H1 (cell line): Measurements from ENCODE around the gene OR52E8. TPM values are rescaled to one million over a fixed set of nuclear protein-coding genes. Genes with fewer than 3 reads are reported as not detected.

ENCODE experiments used
- CTCF ChIA-PET: fragments of 300-600 bp; sonication (Branson Sonifier 250); formaldehyde crosslinking; loops from one replicate; lab custom pipeline; 2021; ENCODE audit not compliant: partially characterized antibody; lab: Charles Lee
- POLR2A ChIA-PET: fragments of 300-600 bp; sonication (Branson Sonifier 250); formaldehyde crosslinking; loops from one replicate; lab custom pipeline; 2021; ENCODE audit warnings: inconsistent platforms; ENCODE audit not compliant: partially characterized antibody; lab: Charles Lee
- DNase-seq, 2 experiments: peaks; one replicate each; pipeline versions ENCODE4 v3.0.0 to v3.0.0-alpha.2; 2010 to 2022; ENCODE audit warnings: low spot score in 2 of 2, low read depth in 1 of 2, mixed read lengths in 1 of 2
- FAIRE-seq: peaks from 2 replicates; lab custom pipeline; 2011; peaks lifted over from hg19 to GRCh38; lab: Jason Lieb, UNC
- H2AFZ ChIP-seq: 2 replicates; pipeline ENCODE4 v1.8.1; 2012; ENCODE audit warnings: low read length, inconsistent platforms
- H2AK5ac ChIP-seq: 2 replicates; pipeline ENCODE4 v1.6.1; 2013; ENCODE audit warnings: low read depth, low read length
- H2BK120ac ChIP-seq: replicated peaks from 2 replicates; pipeline ENCODE3; 2013; ENCODE audit warnings: low read depth, low read length, inconsistent platforms
- H2BK12ac ChIP-seq: 2 replicates; pipeline ENCODE4 v1.6.1; 2013; ENCODE audit warnings: low read depth, low read length
- H2BK15ac ChIP-seq: 2 replicates; pipeline ENCODE4 v1.6.1; 2013; ENCODE audit warnings: low read length
- H2BK20ac ChIP-seq: 2 replicates; pipeline ENCODE4 v1.6.1; 2013; ENCODE audit warnings: low read length
- H2BK5ac ChIP-seq: 2 replicates; pipeline ENCODE4 v1.6.1; 2013; ENCODE audit warnings: low read depth, low read length
- H3K14ac ChIP-seq: 2 replicates; pipeline ENCODE4 v1.6.1; 2013; ENCODE audit warnings: inconsistent platforms; ENCODE audit not compliant: insufficient read length
- H3K18ac ChIP-seq: 2 replicates; pipeline ENCODE4 v1.6.1; 2013; ENCODE audit warnings: low read length; ENCODE audit errors: extremely low read depth
- H3K23ac ChIP-seq: 2 replicates; pipeline ENCODE4 v1.6.1; 2013; ENCODE audit warnings: inconsistent platforms; ENCODE audit not compliant: insufficient read length
- H3K23me2 ChIP-seq: 2 replicates; pipeline ENCODE4 v1.6.1; 2013; ENCODE audit warnings: low read depth, low read length
- H3K27ac ChIP-seq: 2 replicates; pipeline ENCODE4 v1.6.1; 2011; ENCODE audit warnings: low read depth, low read length, inconsistent platforms
- H3K27me3 ChIP-seq, 4 experiments: replicated peaks in 1 of 4; 1 replicate in 1 of 4; 2 replicates in 3 of 4; pipeline versions ENCODE4 v1.6.1 to v1.8.1; 2011 to 2013; ENCODE audit warnings: low read length in 3 of 4, mild to moderate bottlenecking in 3 of 4, inconsistent platforms in 2 of 4, mixed read lengths in 2 of 4, moderate library complexity in 1 of 4; ENCODE audit not compliant: control insufficient read depth in 3 of 4, insufficient read depth in 3 of 4; ENCODE audit errors: extremely low read depth in 1 of 4
- H3K36me3 ChIP-seq, 4 experiments: 2 replicates each; pipeline versions ENCODE4 v1.6.1 to v1.8.1; 2011 to 2013; ENCODE audit warnings: mild to moderate bottlenecking in 4 of 4, low read length in 3 of 4, moderate library complexity in 2 of 4, control low read depth in 1 of 4, inconsistent platforms in 1 of 4; ENCODE audit not compliant: insufficient read depth in 4 of 4, control insufficient read depth in 2 of 4
- H3K4ac ChIP-seq: replicated peaks from 2 replicates; pipeline ENCODE3; 2013; ENCODE audit warnings: low read length, low read depth, mixed read lengths, inconsistent platforms; ENCODE audit not compliant: insufficient read length
- H3K4me1 ChIP-seq, 4 experiments: replicated peaks in 1 of 4; 1 replicate in 1 of 4; 2 replicates in 3 of 4; pipeline versions ENCODE4 v1.6.1 to v1.8.1; 2011 to 2013; ENCODE audit warnings: low read length in 3 of 4, inconsistent platforms in 2 of 4, mixed read lengths in 1 of 4; ENCODE audit not compliant: insufficient read depth in 4 of 4, control insufficient read depth in 3 of 4
- H3K4me2 ChIP-seq, 2 experiments: 2 replicates each; pipeline versions ENCODE4 v1.6.1 to v1.8.1; 2011 to 2013; ENCODE audit warnings: low read depth in 2 of 2, low read length in 2 of 2, control low read depth in 1 of 2, inconsistent platforms in 1 of 2, mild to moderate bottlenecking in 1 of 2; ENCODE audit not compliant: insufficient read depth in 1 of 2
- H3K4me3 ChIP-seq, 4 experiments: fragments of 200-600, 300-600 bp in 1 of 4; sonication (generic), shearing (Covaris generic), sonication (Bioruptor Twin) in 1 of 4; 2 replicates each; pipeline versions ENCODE4 v1.5.1 to v1.8.1; 2011 to 2016; ENCODE audit warnings: low read length in 4 of 4, low read depth in 3 of 4, control low read depth in 2 of 4, inconsistent platforms in 2 of 4, mild to moderate bottlenecking in 2 of 4, mixed read lengths in 1 of 4, moderate library complexity in 1 of 4; ENCODE audit not compliant: insufficient read depth in 2 of 4; ENCODE audit errors: extremely low read depth in 1 of 4
- H3K56ac ChIP-seq: replicated peaks from 2 replicates; pipeline ENCODE3; 2013; ENCODE audit warnings: low read depth, mild to moderate bottlenecking, mixed read lengths, low read length, inconsistent platforms; ENCODE audit not compliant: insufficient read length
- H3K79me1 ChIP-seq: 2 replicates; pipeline ENCODE4 v1.6.1; 2013; ENCODE audit warnings: low read depth, low read length, control low read depth
- H3K79me2 ChIP-seq, 2 experiments: 2 replicates each; pipeline versions ENCODE4 v1.6.1 to v1.8.1; 2012 to 2013; ENCODE audit warnings: low read length in 2 of 2, mild to moderate bottlenecking in 2 of 2, inconsistent platforms in 1 of 2; ENCODE audit not compliant: insufficient read depth in 2 of 2, control insufficient read depth in 1 of 2
- H3K9ac ChIP-seq, 4 experiments: replicated peaks in 1 of 4; 1 replicate in 1 of 4; 2 replicates in 3 of 4; pipeline versions ENCODE4 v1.6.1 to v1.8.1; 2011 to 2013; ENCODE audit warnings: low read depth in 3 of 4, low read length in 3 of 4, control low read depth in 2 of 4, mild to moderate bottlenecking in 2 of 4, moderate library complexity in 2 of 4, inconsistent platforms in 1 of 4; ENCODE audit errors: extremely low read depth in 1 of 4
- H3K9me3 ChIP-seq, 2 experiments: 2 replicates each; pipeline versions ENCODE4 v1.6.1 to v1.8.1; 2012 to 2013; ENCODE audit warnings: mild to moderate bottlenecking in 2 of 2, moderate library complexity in 2 of 2, control low read depth in 1 of 2, inconsistent platforms in 1 of 2, low read depth in 1 of 2, low read length in 1 of 2, mixed read lengths in 1 of 2; ENCODE audit not compliant: insufficient read depth in 2 of 2
- H4K20me1 ChIP-seq, 2 experiments: replicated peaks in 1 of 2; 2 replicates each; pipeline versions ENCODE3 to v1.8.1; 2011 to 2013; ENCODE audit warnings: inconsistent platforms in 2 of 2, low read length in 2 of 2, mild to moderate bottlenecking in 1 of 2; ENCODE audit not compliant: insufficient read depth in 2 of 2, control insufficient read depth in 1 of 2
- H4K5ac ChIP-seq: 2 replicates; pipeline ENCODE4 v1.6.1; 2013; ENCODE audit warnings: low read length, low read depth, mixed read lengths, inconsistent platforms; ENCODE audit not compliant: insufficient read length
- H4K8ac ChIP-seq: 2 replicates; pipeline ENCODE4 v1.8.0; 2013; ENCODE audit warnings: mild to moderate bottlenecking, moderate library complexity, low read length, inconsistent platforms; ENCODE audit not compliant: insufficient read depth; ENCODE audit errors: extremely low read depth
- H4K91ac ChIP-seq: replicated peaks from 2 replicates; pipeline ENCODE3; 2013; ENCODE audit warnings: low read length, mixed read lengths, inconsistent platforms; ENCODE audit not compliant: insufficient read length
- ATF2 ChIP-seq: IDR thresholded peaks from 2 replicates; pipeline ENCODE4 v1.6.1; 2012; ENCODE audit warnings: low read length, inconsistent platforms
- CHD1 ChIP-seq: IDR thresholded peaks from 2 replicates; pipeline ENCODE4 v1.6.1; 2012; ENCODE audit warnings: low read depth, low read length, improper control_type of control experiment
- E2F6 ChIP-seq: IDR thresholded peaks from 2 replicates; pipeline ENCODE4 v1.6.1; 2012; ENCODE audit warnings: inconsistent platforms
- EGR1 ChIP-seq: IDR thresholded peaks from 2 replicates; pipeline ENCODE4 v1.6.1; 2011; ENCODE audit warnings: low read depth, low read length, borderline replicate concordance
- KDM1A ChIP-seq: fragments of 200-600, 300-600 bp; sonication (generic); IDR thresholded peaks from 2 replicates; pipeline ENCODE4 v1.7.1; 2016; ENCODE audit warnings: mild to moderate bottlenecking, low read length, borderline replicate concordance
- KDM5A ChIP-seq: fragments of 200-600 bp; IDR thresholded peaks from 2 replicates; pipeline ENCODE4 v1.7.1; 2012; ENCODE audit warnings: mild to moderate bottlenecking, low read length, inconsistent platforms, mixed read lengths
- SIN3A ChIP-seq, 2 experiments: IDR thresholded peaks in 1 of 2; conservative IDR thresholded peaks in 1 of 2; 2 replicates each; pipeline ENCODE4 v1.6.1; 2011 to 2012; ENCODE audit warnings: low read length in 2 of 2, improper control_type of control experiment in 1 of 2, low read depth in 1 of 2, mild to moderate bottlenecking in 1 of 2
- SP2 ChIP-seq: IDR thresholded peaks from 2 replicates; pipeline ENCODE4 v1.6.1; 2012; ENCODE audit warnings: mild to moderate bottlenecking, low read length, inconsistent platforms
- WGBS, 2 experiments: shearing (Covaris generic) in 1 of 2; methylation state at CpG; one replicate each; pipeline versions ENCODE4 v1.1.6 to v1.1.7; 2013 to 2015; ENCODE audit warnings: low lambda C conversion rate in 2 of 2, mixed read lengths in 2 of 2, inconsistent platforms in 1 of 2, low coverage in 1 of 2, missing lambda C conversion rate in 1 of 2; ENCODE audit not compliant: insufficient replicate concordance in 2 of 2, insufficient coverage in 1 of 2, insufficient read length in 1 of 2; ENCODE audit errors: extremely low coverage in 1 of 2, missing lambda C conversion rate in 1 of 2; 5-methylcytosine and 5-hydroxymethylcytosine counted together
- polyA plus RNA-seq, 7 experiments: library from polyadenylated mRNA; depleted of rRNA in 3 of 7; stranded (reverse) in 5 of 7; unstranded in 2 of 7; fragments of >200 nt in 5 of 7; fragments of 200-250 nt in 2 of 7; gene quantifications; 1 replicate in 5 of 7; 2 replicates in 1 of 7; 4 replicates in 1 of 7; pipeline versions ENCODE4 v1.2.1 to v1.2.3, GENCODE V29; 2011 to 2013; ENCODE audit warnings: missing spikeins in 2 of 7, mixed read lengths in 2 of 7
- total RNA-seq: library from RNA; stranded (reverse); fragmentation: NEBNext Ultra II Directional; extraction: Animal tissue kit (Norgen Biotek cat#: 25700); gene quantifications from 2 replicates; pipeline ENCODE4 v1.2.1, GENCODE V29; 2021
- TF ChIP-seq, protein P1 (sequence below), 3 experiments: IDR thresholded peaks; 1 replicate in 2 of 3; 2 replicates in 1 of 3; pipeline versions ENCODE4 v1.5.1 to v1.6.1; 2011; ENCODE audit warnings: low read length in 3 of 3, mild to moderate bottlenecking in 3 of 3, inconsistent platforms in 2 of 3, low read depth in 1 of 3, moderate library complexity in 1 of 3; ENCODE audit not compliant: insufficient read depth in 1 of 3; ENCODE audit errors: control extremely low read depth in 1 of 3

Gene OR52E8
- total and polyA plus RNA-seq, 2 of the 8 experiments (the other 6 are each of a cell fraction or from before 2014, with no cell fraction given), result not detected

DNA sequence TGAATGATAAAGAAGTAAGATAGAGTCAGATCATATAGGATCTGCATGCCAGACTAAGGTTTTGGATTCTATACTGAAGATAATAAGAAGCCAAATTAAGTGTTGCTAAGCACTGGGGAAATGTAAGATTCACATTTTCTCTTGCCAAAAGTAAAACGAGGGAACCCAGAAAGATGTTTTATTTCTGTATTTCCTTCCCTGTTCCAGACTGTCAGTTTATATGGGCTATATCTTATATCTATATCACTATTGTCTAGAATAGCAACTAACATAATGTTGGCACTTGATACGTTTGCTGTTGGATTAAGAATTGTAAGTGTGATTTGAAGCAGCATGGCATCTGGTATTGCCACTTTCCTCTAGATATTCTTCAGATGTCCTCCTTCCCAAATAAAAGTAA lies 24.0 kb downstream of the OR52E8 start:
- no peak overlapping the region for H2BK5ac ChIP-seq
- H4K5ac ChIP-seq, result no peak overlapping the region
- POLR2A ChIA-PET, result no interaction called here
- no peak overlapping the region for H3K4me2 ChIP-seq
- H2BK20ac ChIP-seq, result no peak overlapping the region
- no peak overlapping the region for H3K18ac ChIP-seq
- H2BK15ac ChIP-seq, result no peak overlapping the region
- no peak overlapping the region for H2BK12ac ChIP-seq
- H2AFZ ChIP-seq, result no peak overlapping the region
- WGBS, 2 experiments, result 89% methylated on average over 2 of the region's 2 CpGs; no CpG with 5 or more reads in 1 of the 2 experiments
- H3K23me2 ChIP-seq, result no peaks in the 10 kb centered on the region
- CTCF ChIA-PET, result no interaction called here
- H3K9ac ChIP-seq, result no peak overlapping the region
- H3K4me3 ChIP-seq, result no peak overlapping the region
- no peak for FAIRE-seq
- H3K4me1 ChIP-seq, result no peaks in the 10 kb centered on the region
- no peaks in the 10 kb centered on the region for H3K27me3 ChIP-seq
- H4K20me1 ChIP-seq, result no peaks in the 10 kb centered on the region
- no peak overlapping the region for H2AK5ac ChIP-seq
- no peak overlapping the region for H4K91ac ChIP-seq
- H3K23ac ChIP-seq, result no peak overlapping the region
- no peak overlapping the region for H3K56ac ChIP-seq
- TF ChIP-seq EGR1 (no peak), KDM1A (no peak), SP2 (no peak), KDM5A (no peak), CHD1 (no peak), E2F6 (no peak), SIN3A (conservative IDR thresholded peaks at IDR 0.05 in 1 of 2, IDR thresholded peaks at IDR 0.05 in 1 of 2; ENCODE audit: low read depth in 1 of 2, low read length in 2 of 2) (no peak), ATF2 (no peak)
- TF ChIP-seq, protein P1, sequence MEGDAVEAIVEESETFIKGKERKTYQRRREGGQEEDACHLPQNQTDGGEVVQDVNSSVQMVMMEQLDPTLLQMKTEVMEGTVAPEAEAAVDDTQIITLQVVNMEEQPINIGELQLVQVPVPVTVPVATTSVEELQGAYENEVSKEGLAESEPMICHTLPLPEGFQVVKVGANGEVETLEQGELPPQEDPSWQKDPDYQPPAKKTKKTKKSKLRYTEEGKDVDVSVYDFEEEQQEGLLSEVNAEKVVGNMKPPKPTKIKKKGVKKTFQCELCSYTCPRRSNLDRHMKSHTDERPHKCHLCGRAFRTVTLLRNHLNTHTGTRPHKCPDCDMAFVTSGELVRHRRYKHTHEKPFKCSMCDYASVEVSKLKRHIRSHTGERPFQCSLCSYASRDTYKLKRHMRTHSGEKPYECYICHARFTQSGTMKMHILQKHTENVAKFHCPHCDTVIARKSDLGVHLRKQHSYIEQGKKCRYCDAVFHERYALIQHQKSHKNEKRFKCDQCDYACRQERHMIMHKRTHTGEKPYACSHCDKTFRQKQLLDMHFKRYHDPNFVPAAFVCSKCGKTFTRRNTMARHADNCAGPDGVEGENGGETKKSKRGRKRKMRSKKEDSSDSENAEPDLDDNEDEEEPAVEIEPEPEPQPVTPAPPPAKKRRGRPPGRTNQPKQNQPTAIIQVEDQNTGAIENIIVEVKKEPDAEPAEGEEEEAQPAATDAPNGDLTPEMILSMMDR (IDR thresholded peaks at IDR 0.05; ENCODE audit: control extremely low read depth in 1 of 3, insufficient read depth in 1 of 3, low read depth in 1 of 3, low read length in 3 of 3), result no peak
- TF ChIP-seq, all 59 proteins: peak for 0
- Histone ChIP-seq H3K14ac (no peak overlapping the region), H3K79me1 (no peaks in the 10 kb centered on the region), H3K27ac (no peak overlapping the region), H3K9me3 (no peaks in the 10 kb centered on the region), H2BK120ac (no peak overlapping the region), H4K8ac (no peak overlapping the region), H3K36me3 (no peaks in the 10 kb centered on the region), H3K79me2 (no peaks in the 10 kb centered on the region), H3K4ac (no peak overlapping the region)
- DNase-seq, result no peak
